GM13976 (cell line): Measurements from ENCODE around the gene DDX28.
"Not testable (repeated sequence)": the region's sequence is repeated elsewhere in the genome, so short reads cannot be mapped to it uniquely, and the experiment has no call there.

Experiments
- DNase-seq: peaks from one replicate; pipeline ENCODE4 v3.0.0; 2012; ENCODE audit warnings: low spot score
- CTCF ChIP-seq: IDR thresholded peaks from 2 replicates; pipeline ENCODE4 v1.5.1; 2012; ENCODE audit warnings: borderline replicate concordance, mild to moderate bottlenecking; ENCODE audit not compliant: insufficient read depth; ENCODE audit errors: extremely low read depth, missing control alignments, control extremely low read depth
- in situ Hi-C: fragments of 300-500 bp; cut with MboI; formaldehyde crosslinking; loops from one replicate; pipeline ENCODE4 v1.12.0; 2022; ENCODE audit warnings: low sequenced_read_pairs, mixed read lengths, inconsistent platforms; ENCODE audit not compliant: unreplicated experiment

DDX28 gene

GRCh38 chr16:68009157-68009735 is 13.8 kb downstream of the DDX28 start:
- DNase-seq = no peak
- TF ChIP-seq CTCF = no peak
- in situ Hi-C loops = no loop called here

GRCh38 chr16:68005786-68006286 is 17.2 kb downstream of the DDX28 start:
- TF ChIP-seq CTCF = no peak
- in situ Hi-C loops = no loop called here
- DNase-seq = no peak

- no peak for DNase-seq
- TF ChIP-seq CTCF = no peak
- in situ Hi-C loops = no loop called here
Measured at GRCh38 chr16:68005211-68005610, 17.8 kb downstream of the DDX28 start.

- no peak for TF ChIP-seq CTCF
- in situ Hi-C loops = no loop called here
- no peak for DNase-seq
Measured at GRCh38 chr16:68003031-68003430, 20.0 kb downstream of the DDX28 start.

GRCh38 chr16:68000450-68000849 is 22.6 kb downstream of the DDX28 start:
- no peak for DNase-seq

GRCh38 chr16:67999985-68000384 is 23.0 kb downstream of the DDX28 start:
- DNase-seq = peak; percentile 25
- TF ChIP-seq CTCF = no peak
- in situ Hi-C loops = no loop called here

More at GRCh38 chr16:68000450-68000849, 22.6 kb downstream of the DDX28 start:
- no peak for TF ChIP-seq CTCF
- in situ Hi-C loops = no loop called here

GRCh38 chr16:67998779-67999688 is 24.0 kb downstream of the DDX28 start, which contains the start of gene DPEP2:
Gene DPEP2 (minus strand): TSS chr16:67999484. CDS start chr16:67993212, 6,272 bp downstream.
- peak; percentile 32 for DNase-seq
- in situ Hi-C loops = not testable (repeated sequence)

GRCh38 chr16:67998231-67998778 is 24.7 kb downstream of the DDX28 start:
- DNase-seq, in situ Hi-C loops: not testable (repeated sequence)
